ENCODE measurements around the gene OR51F2.

DNA sequence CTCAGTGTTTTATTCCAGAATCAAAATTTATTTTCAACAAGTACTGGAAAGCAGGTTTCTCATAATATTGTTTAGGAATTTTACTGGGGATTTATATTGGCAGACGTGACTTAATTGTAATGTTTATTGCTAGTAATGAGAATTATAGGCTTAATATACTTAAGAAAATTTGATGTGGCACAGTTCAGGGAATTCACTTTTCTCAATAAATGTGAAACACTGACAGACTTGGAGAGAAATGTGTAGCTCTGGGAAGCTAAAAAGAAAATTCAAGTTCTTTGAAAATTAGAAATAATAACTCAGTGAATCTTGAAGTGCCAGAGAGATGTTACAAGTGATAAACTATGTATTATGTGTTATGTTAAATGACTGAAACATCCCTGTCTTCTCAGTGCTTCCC lies at the start of gene OR51F2:
- TF ChIP-seq, protein P1, sequence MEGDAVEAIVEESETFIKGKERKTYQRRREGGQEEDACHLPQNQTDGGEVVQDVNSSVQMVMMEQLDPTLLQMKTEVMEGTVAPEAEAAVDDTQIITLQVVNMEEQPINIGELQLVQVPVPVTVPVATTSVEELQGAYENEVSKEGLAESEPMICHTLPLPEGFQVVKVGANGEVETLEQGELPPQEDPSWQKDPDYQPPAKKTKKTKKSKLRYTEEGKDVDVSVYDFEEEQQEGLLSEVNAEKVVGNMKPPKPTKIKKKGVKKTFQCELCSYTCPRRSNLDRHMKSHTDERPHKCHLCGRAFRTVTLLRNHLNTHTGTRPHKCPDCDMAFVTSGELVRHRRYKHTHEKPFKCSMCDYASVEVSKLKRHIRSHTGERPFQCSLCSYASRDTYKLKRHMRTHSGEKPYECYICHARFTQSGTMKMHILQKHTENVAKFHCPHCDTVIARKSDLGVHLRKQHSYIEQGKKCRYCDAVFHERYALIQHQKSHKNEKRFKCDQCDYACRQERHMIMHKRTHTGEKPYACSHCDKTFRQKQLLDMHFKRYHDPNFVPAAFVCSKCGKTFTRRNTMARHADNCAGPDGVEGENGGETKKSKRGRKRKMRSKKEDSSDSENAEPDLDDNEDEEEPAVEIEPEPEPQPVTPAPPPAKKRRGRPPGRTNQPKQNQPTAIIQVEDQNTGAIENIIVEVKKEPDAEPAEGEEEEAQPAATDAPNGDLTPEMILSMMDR (IDR thresholded peaks at IDR 0.05): no peak
- TF ChIP-seq POLR2AphosphoS5 (IDR thresholded peaks at IDR 0.05) (no peak), EP300 (IDR thresholded peaks at IDR 0.05) (no peak)
